Astrocyte of the hippocampus (primary cell): ENCODE data around the gene TMEM18.
"Not testable (repeated sequence)": the region's sequence is repeated elsewhere in the genome, so short reads cannot be mapped to it uniquely, and the experiment has no call there.

Experiments
- DNase-seq: peaks from one replicate; pipeline ENCODE4 v3.0.0; 2011; ENCODE audit warnings: low read depth, low spot score

The TMEM18 gene

GRCh38 chr2:693606-694005, 16.4 kb upstream of the TMEM18 start:
- DNase-seq: no peak

- DNase-seq: no peak
These were observed 15.6 kb upstream of the TMEM18 start for GRCh38 chr2:692767-693166.

- no peak for DNase-seq
These were observed 14.9 kb upstream of the TMEM18 start for GRCh38 chr2:691821-692761.

- DNase-seq: no peak
These were observed 13.6 kb upstream of the TMEM18 start for GRCh38 chr2:690799-691198.

DNA sequence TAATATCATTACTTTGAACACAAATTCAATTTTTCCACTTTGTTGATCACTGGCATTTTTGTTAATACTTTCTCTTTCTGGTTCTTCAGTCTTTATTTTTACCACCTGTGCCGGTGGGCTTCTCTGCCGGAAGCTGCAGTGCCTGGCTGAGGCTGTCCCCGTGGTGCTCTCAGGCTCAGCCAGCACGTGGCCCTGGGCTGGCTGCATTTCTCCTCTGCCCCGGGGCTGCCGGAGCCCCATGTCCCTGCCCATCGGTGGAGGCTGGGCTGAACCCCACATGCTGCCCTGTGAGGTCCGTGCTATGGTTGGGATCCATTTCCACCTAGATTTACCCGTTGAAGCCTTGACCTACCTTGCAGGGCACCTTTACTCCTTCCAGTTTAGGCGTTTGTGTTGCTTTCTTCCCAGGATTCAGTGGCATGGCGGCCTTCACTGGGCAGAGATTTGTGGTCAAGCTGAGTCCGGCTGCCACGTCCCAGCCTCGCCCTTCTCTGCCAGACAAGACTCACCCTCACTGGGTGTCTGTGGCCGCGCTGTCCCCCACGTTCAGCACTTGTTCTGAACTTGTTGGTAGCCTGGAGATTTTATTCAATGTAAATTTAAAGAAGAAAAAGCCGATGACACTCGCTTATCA, 12.8 kb upstream of the TMEM18 start:
- no peak for DNase-seq

DNA sequence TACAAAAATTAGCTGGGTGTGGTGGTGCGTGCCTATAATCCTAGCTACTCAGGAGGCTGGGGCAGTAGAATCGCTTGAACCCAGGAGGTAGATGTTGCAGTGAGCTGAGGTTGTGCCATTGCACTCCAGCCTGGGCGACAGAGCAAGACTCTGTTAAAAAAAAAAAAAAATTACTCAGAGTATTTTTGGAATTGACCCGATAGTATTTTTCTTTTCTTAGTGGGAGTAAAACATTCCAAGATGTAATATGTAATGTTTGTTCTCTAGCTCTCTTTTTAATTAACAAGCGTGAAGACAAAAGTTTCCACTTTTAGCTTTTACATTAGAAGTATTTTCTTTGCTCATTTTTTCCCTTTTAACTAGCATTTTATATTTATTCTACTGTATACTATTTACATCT, 12.0 kb upstream of the TMEM18 start:
- DNase-seq: no peak

- no peak for DNase-seq
These were observed 11.4 kb upstream of the TMEM18 start for GRCh38 chr2:688504-689076.

GRCh38 chr2:685421-685820, 8.2 kb upstream of the TMEM18 start:
- DNase-seq: no peak

DNA sequence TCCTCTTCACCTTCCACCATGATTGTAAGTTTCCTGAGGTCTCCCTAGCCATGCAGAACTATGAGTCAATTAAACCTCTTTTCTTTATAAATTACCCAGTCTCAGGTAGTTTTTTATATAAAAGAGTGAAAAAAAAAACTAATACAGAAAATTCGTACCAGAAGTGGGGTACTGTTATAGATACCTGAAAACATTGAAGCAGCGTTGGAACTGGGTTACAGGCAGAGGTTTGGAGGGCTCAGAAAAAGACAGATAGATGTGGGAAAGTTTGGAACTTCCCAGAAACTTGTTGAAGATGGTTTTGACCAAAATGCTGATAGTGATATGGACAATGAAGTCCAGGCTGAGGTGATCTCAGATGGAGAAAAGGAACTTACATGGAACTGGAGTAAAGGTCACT, 7.7 kb upstream of the TMEM18 start:
- DNase-seq: not testable (repeated sequence)

DNA sequence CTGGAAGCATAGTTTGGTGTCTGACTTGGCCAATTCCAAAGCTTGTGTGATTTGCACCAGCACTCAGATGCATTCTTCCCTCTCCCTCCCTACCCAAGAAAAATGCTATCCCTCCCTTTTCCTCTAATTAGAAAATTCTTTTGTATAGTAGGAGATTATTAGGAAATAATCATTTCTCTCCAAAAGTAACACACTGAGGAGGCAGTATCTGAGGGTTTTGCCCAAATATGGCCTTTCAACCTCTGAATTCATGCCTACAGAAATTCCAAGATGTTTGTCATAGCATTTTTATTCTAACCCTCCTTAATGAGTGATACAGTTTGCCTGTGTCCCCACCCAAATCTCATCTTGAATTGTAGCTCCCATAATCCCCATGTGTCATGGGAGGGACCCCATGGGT, 5.0 kb upstream of the TMEM18 start:
- no peak for DNase-seq

GRCh38 chr2:681312-681711, 4.1 kb upstream of the TMEM18 start:
- no peak for DNase-seq

GRCh38 chr2:680496-680895, 3.3 kb upstream of the TMEM18 start:
- DNase-seq: no peak

DNA sequence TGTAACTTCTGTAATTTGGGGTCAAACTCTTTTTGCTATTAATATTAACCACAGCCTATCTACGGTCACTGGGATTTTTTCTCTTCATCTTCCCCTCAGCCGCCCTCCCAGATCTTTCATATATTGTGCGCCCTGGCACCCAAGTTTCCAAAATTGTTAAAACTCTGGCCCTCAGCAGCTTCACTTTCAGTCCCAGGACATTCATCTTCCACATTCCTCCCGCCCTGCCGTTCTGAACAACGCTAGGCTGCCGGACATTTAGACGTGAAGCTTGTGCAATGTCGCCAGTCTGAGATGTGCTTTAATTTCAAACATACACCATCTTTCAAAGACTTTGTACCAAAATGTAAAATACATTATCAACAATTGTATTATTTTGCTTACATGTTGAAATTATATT, 1.8 kb upstream of the TMEM18 start:
- no peak for DNase-seq

DNA sequence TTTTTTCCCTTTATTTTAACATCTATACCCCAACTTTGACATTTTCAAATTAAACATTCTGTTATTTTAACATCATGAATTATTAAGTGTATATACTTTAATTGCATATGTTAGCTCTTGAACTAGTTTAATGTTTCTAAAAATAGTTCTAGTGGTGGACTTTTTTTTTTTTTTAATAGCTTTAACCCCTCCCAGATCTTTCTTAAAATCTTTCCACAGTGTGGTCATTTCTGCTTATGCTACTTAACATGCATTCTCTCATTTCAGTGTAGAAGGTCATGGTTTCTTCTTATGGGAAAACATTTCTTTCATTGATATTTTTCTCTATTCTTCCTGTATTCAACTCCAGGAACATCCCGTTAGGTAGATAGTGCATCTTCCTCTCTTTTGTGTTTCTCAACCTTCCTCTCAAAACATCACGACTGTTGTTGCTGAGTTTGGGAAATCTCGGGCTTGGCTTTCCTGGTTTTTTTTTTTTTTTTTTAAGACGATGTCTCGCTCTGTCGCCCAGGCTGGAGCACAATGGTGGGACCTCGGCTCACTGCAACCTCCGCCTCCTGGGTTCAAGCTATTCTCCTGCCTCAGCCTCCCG, 849 bp upstream of the TMEM18 start:
- no peak for DNase-seq

- peak; percentile 100 for DNase-seq
These were observed 555 bp downstream of the TMEM18 start for GRCh38 chr2:676647-677055.

DNA sequence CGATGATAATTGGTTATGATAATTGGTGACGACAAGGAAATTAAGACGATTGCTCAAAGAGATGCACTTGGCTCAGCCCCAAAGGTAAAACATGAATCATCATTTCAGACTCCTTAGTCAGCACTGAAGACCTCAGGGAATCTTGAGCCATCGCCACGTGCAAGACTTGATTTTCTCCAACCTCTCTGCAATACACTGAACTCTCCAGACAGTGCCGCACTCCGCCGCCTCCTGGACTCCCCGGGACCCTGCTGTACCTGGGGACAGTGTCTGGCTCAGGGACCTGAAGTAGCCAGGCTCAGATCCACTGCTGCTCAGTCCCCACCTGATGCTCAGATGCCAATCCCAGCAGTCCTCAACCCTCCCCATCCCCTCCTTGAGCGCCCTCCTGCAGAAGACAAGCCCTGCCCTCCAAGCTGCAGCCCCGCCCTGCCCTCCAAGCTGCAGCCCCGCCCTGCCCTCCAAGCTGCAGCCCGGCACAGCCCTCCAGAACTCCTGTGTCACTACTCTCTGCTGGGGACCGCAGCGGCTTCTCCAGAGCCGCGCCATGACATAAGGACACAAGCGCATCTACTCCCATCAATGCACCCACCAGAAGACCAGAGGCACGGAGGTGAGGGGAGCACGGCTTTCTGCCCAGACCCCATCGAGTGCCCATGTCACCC, 1.1 kb downstream of the TMEM18 start:
- peak; percentile 84 for DNase-seq

DNA sequence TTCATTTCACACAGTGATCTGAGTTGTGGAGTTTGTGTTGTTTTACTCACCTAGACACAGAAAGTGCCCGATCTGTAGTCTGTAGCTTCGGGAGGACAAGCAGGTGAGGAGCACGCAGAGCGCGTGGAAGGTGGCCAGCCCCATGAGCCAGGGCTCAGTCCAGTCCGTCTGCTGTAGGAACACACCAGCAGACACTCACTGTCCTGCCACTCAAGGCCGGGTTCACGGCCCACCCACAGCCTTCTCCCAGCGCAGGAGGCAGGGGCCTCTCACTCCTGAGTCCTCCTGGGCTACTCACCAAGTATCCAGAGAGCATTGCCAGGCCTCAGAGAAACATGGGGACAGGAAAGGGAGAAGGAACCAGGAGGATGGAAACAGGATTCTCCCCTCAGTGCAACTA, 1.7 kb downstream of the TMEM18 start:
- no peak for DNase-seq

DNA sequence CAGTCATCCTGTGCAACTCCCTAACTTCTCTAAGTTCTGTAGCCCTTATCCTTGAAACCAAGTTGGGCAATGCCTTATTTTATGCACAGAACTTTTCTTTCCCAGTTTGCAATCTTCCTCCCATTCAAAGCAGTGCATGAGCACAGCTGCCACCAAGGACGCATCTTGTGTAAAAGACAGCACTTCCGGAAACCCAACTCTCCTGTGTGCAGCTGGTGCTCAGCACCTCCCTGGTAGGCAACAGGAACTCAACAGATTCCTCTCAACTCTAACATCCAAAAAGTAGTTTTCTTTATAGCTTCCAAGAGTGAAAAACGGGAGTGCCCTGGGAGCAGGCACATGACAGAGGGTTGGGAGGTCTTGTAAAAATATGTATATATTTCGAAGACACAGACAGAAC, 2.2 kb downstream of the TMEM18 start:
- DNase-seq: no peak

GRCh38 chr2:674321-674985, 2.8 kb downstream of the TMEM18 start:
- DNase-seq: no peak

DNA sequence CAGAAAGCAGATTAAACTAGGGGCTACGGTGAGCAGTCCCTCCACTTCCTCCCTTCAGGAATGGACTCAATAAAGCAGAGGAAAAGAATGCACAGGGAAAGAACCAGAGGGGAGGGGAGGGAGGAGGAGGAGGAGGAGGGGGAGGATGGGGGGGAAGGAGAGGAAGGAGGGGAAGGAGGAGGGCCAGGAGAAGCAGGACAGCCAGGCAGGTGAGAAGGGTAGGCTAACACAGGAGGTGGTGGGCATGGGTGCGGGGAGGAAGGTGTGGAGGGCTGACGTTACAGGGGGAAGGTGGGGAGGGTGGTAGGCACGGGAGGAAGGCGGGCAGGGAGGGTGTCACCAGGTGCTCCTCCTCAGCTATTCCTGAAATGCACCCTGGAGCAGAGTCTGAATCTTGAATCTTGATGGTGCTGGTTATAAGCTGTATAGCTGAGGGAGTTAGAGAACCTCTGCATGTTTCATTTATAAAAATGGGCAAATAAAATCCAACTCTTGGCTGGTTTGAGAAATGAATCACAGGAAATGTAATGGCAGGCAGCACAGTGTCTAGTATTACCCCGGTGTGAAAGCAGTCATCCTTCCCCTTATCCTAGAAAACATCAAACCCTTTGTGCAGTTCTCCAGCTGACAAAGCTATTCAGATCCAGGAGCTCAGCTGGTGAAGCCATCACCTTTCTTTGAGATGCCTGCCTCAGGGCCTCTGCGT, 3.4 kb downstream of the TMEM18 start:
- DNase-seq: peak; percentile 26

- DNase-seq: no peak
These were observed 4.2 kb downstream of the TMEM18 start for GRCh38 chr2:673016-673415.
